Uterus (tissue), 4 donors: ENCODE data around the gene FAM120C. TPM values are rescaled to one million over a fixed set of nuclear protein-coding genes. Genes with fewer than 3 reads are reported as not detected.
A peak's percentile ranks its signal among the peaks of the same experiment; 100 is the strongest.

ENCODE experiments used
- DNase-seq, 2 donors: peaks; one replicate each; pipeline ENCODE4 v3.0.0-alpha.2; 2019 to 2020
- H3K27ac ChIP-seq, 2 donors: fragments of 200-600 bp; sonication (generic); 1 replicate in 1 of 2; 2 replicates in 1 of 2; pipeline ENCODE4 v1.5.1; 2016 to 2018
- H3K27me3 ChIP-seq, 2 donors: fragments of 200-600 bp; sonication (generic); one replicate each; pipeline ENCODE4 v1.5.1; 2018 to 2019; ENCODE audit warnings: control low read depth in 1 of 2
- H3K36me3 ChIP-seq, 2 donors: fragments of 200-600 bp; sonication (generic); one replicate each; pipeline ENCODE4 v1.5.1; 2019; ENCODE audit warnings: control low read depth in 1 of 2
- H3K4me1 ChIP-seq, 2 donors: fragments of 200-600 bp; sonication (generic); one replicate each; pipeline ENCODE4 v1.5.1; 2018 to 2019; ENCODE audit warnings: control low read depth in 1 of 2
- H3K4me3 ChIP-seq, 2 donors: fragments of 200-600 bp; sonication (generic); 1 replicate in 1 of 2; 2 replicates in 1 of 2; pipeline ENCODE4 v1.5.1; 2018 to 2019; ENCODE audit warnings: mild to moderate bottlenecking in 1 of 2
- H3K9me3 ChIP-seq, 2 donors: fragments of 200-600 bp; sonication (generic); one replicate each; pipeline ENCODE4 v1.5.1; 2019; ENCODE audit warnings: control low read depth in 1 of 2
- POLR2A ChIP-seq, 2 donors: fragments of 450-650 bp; IDR thresholded peaks; one replicate each; pipeline ENCODE4 v1.6.1; 2016; ENCODE audit warnings: antibody characterized with exemption in 2 of 2, mild to moderate bottlenecking in 1 of 2, moderate library complexity in 1 of 2
- intact Hi-C: fragments of 100-400 bp; cut with DNase I; formaldehyde crosslinking; loops from one replicate; pipeline ENCODE4 v1.15.1; 2023; ENCODE audit warnings: low total_unique reads
- total RNA-seq, 4 donors: library from RNA; depleted of rRNA in 3 of 4; stranded (reverse); fragments of >200 nt in 3 of 4; gene quantifications; one replicate each; pipeline versions ENCODE4 v1.1.0 to v1.2.4, GENCODE V29; 2014 to 2023
- TF ChIP-seq, protein P1 (sequence below), 4 experiments: fragments of 200-600 bp in 2 of 4; fragments of 450-650 bp in 2 of 4; sonication (generic) in 2 of 4; IDR thresholded peaks; one replicate each; pipeline ENCODE4 v1.5.1; 2016 to 2019; ENCODE audit warnings: antibody characterized with exemption in 4 of 4, mild to moderate bottlenecking in 2 of 4, moderate library complexity in 1 of 4
- donor health status: DM: yes; HTN: yes; CAD: no.

The FAM120C gene
- total RNA-seq, result 10 to 100 TPM in 3 of 4 donors, 1 to 10 TPM in 1; 2.6 to 19.4 (median 10.7) TPM

GRCh38 chrX:54182864-54183613, at the start of gene FAM120C:
Gene FAM120C, minus strand, starts transcription at chrX:54183254. Its CDS starts 56 bp downstream, at chrX:54183198.
- Histone ChIP-seq H3K36me3 (no peaks in the 10 kb centered on the region), H3K4me3 (peak within 1 kb of the TSS; percentile 20 to 83), H3K27ac (peak within 1 kb of the TSS; percentile 84 to 89), H3K4me1 (no peaks in the 10 kb centered on the region), H3K27me3 (no peaks in the 10 kb centered on the region), H3K9me3 (no peaks in the 10 kb centered on the region)
- TF ChIP-seq, protein P1, sequence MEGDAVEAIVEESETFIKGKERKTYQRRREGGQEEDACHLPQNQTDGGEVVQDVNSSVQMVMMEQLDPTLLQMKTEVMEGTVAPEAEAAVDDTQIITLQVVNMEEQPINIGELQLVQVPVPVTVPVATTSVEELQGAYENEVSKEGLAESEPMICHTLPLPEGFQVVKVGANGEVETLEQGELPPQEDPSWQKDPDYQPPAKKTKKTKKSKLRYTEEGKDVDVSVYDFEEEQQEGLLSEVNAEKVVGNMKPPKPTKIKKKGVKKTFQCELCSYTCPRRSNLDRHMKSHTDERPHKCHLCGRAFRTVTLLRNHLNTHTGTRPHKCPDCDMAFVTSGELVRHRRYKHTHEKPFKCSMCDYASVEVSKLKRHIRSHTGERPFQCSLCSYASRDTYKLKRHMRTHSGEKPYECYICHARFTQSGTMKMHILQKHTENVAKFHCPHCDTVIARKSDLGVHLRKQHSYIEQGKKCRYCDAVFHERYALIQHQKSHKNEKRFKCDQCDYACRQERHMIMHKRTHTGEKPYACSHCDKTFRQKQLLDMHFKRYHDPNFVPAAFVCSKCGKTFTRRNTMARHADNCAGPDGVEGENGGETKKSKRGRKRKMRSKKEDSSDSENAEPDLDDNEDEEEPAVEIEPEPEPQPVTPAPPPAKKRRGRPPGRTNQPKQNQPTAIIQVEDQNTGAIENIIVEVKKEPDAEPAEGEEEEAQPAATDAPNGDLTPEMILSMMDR (IDR thresholded peaks at IDR 0.05), result no peak
- TF ChIP-seq POLR2A (IDR thresholded peaks at IDR 0.05), result peak in 1 of 2 donors; percentile 24
- peak; percentile 68 for DNase-seq
- intact Hi-C loops, result no loop called here

GRCh38 chrX:54230435-54231148, 47.5 kb upstream of the FAM120C start:
- no peak overlapping the region for H3K27ac ChIP-seq
- no peaks in the 10 kb centered on the region for H3K36me3 ChIP-seq
- H3K4me1 ChIP-seq, result no peaks in the 10 kb centered on the region
- intact Hi-C loops, result no loop called here
- TF ChIP-seq, protein P1 (IDR thresholded peaks at IDR 0.05), result no peak
- no peak for TF ChIP-seq POLR2A (IDR thresholded peaks at IDR 0.05)
- H3K9me3 ChIP-seq, result no peaks in the 10 kb centered on the region
- no peak overlapping the region for H3K4me3 ChIP-seq
- DNase-seq, result no peak
- H3K27me3 ChIP-seq, result no peaks in the 10 kb centered on the region

GRCh38 chrX:54223581-54223980, 40.5 kb upstream of the FAM120C start:
- Histone ChIP-seq H3K27me3 (no peaks in the 10 kb centered on the region), H3K27ac (no peak overlapping the region), H3K36me3 (no peaks in the 10 kb centered on the region), H3K9me3 (no peaks in the 10 kb centered on the region), H3K4me3 (no peak overlapping the region), H3K4me1 (no peaks in the 10 kb centered on the region)
- TF ChIP-seq POLR2A (IDR thresholded peaks at IDR 0.05), result no peak
- TF ChIP-seq, protein P1 (IDR thresholded peaks at IDR 0.05), result no peak
- intact Hi-C loops, result no loop called here
- DNase-seq, result no peak

DNA sequence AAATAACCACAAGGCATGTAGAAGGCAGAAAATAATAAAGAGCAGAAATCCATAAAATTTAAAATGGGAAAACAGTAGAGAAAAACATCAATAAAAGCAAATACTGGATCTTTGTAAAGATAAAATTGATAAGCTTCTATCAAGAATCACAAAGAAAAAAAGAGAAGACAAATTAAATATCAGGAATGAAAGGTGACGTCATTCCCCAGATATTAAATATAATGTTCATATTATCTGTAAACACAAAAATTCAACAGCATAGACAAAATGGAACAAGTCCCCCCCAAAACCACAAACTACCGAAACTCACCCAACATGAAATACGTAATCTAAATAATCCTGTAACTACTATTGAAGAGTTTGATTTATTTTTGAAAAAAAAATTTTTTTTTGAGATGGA, 30.5 kb upstream of the FAM120C start:
- DNase-seq, result no peak
- no peaks in the 10 kb centered on the region for H3K4me1 ChIP-seq
- H3K27ac ChIP-seq, result no peak overlapping the region
- no peak overlapping the region for H3K4me3 ChIP-seq
- H3K36me3 ChIP-seq, result no peaks in the 10 kb centered on the region
- no peaks in the 10 kb centered on the region for H3K27me3 ChIP-seq
- intact Hi-C loops, result no loop called here
- H3K9me3 ChIP-seq, result no peaks in the 10 kb centered on the region
- TF ChIP-seq, protein P1 (IDR thresholded peaks at IDR 0.05), result no peak

- Histone ChIP-seq H3K9me3 (no peaks in the 10 kb centered on the region), H3K4me1 (no peaks in the 10 kb centered on the region), H3K27me3 (no peaks in the 10 kb centered on the region), H3K27ac (no peak overlapping the region), H3K4me3 (no peak overlapping the region), H3K36me3 (no peaks in the 10 kb centered on the region)
- no peak for DNase-seq
- intact Hi-C loops, result no loop called here
- no peak for TF ChIP-seq POLR2A (IDR thresholded peaks at IDR 0.05)
- TF ChIP-seq, protein P1 (IDR thresholded peaks at IDR 0.05), result no peak
Measured at GRCh38 chrX:54208531-54208930, 25.5 kb upstream of the FAM120C start.
